ENCODE data around the gene LRMDA.

LRMDA gene

GRCh38 chr10:76051007-76051936 is 619.8 kb downstream of the LRMDA start:
- TF ChIP-seq MAX (IDR thresholded peaks at IDR 0.05): no peak

GRCh38 chr10:76052682-76053503 is 621.5 kb downstream of the LRMDA start:
- no peak for TF ChIP-seq RAD21 (IDR thresholded peaks at IDR 0.05; ENCODE audit: low read depth)
- TF ChIP-seq CREB1 (IDR thresholded peaks at IDR 0.05; ENCODE audit: low read depth): no peak
- TF ChIP-seq EGR1 (IDR thresholded peaks at IDR 0.05): no peak
- TF ChIP-seq USF1 (IDR thresholded peaks at IDR 0.05): no peak
- no peak for TF ChIP-seq FOXM1 (IDR thresholded peaks at IDR 0.05; ENCODE audit: borderline replicate concordance, low read depth)
- no peak for TF ChIP-seq NFIC (IDR thresholded peaks at IDR 0.05)
- TF ChIP-seq MAX (IDR thresholded peaks at IDR 0.05): no peak
- no peak for TF ChIP-seq TAF1 (IDR thresholded peaks at IDR 0.05; ENCODE audit: low read depth)
- TF ChIP-seq YY1 (IDR thresholded peaks at IDR 0.05; ENCODE audit: low read depth): no peak
- no peak for TF ChIP-seq EP300 (IDR thresholded peaks at IDR 0.05; ENCODE audit: borderline replicate concordance)
- TF ChIP-seq ZBTB7A (IDR thresholded peaks at IDR 0.05; ENCODE audit: low read depth): no peak
- TF ChIP-seq CEBPB (IDR thresholded peaks at IDR 0.05): no peak
- TF ChIP-seq TEAD4 (IDR thresholded peaks at IDR 0.05): no peak

- no peak for TF ChIP-seq EP300 (IDR thresholded peaks at IDR 0.05; ENCODE audit: borderline replicate concordance)
- TF ChIP-seq MAX (IDR thresholded peaks at IDR 0.05): no peak
These were observed 624.0 kb downstream of the LRMDA start for GRCh38 chr10:76055466-76055865.

- TF ChIP-seq CREB1 (IDR thresholded peaks at IDR 0.05; ENCODE audit: low read depth): no peak
- TF ChIP-seq RAD21 (IDR thresholded peaks at IDR 0.05; ENCODE audit: low read depth): no peak
- TF ChIP-seq FOXM1 (IDR thresholded peaks at IDR 0.05; ENCODE audit: borderline replicate concordance, low read depth): no peak
- TF ChIP-seq EP300 (IDR thresholded peaks at IDR 0.05; ENCODE audit: borderline replicate concordance): no peak
These were observed 624.5 kb downstream of the LRMDA start for GRCh38 chr10:76055963-76056362.

GRCh38 chr10:76066457-76066856 is 635.0 kb downstream of the LRMDA start:
- TF ChIP-seq YY1 (IDR thresholded peaks at IDR 0.05; ENCODE audit: low read depth) (no peak), EP300 (IDR thresholded peaks at IDR 0.05; ENCODE audit: borderline replicate concordance) (no peak), EGR1 (IDR thresholded peaks at IDR 0.05) (no peak), REST (IDR thresholded peaks at IDR 0.05; ENCODE audit: low read depth) (no peak), CEBPB (IDR thresholded peaks at IDR 0.05) (no peak), TCF12 (IDR thresholded peaks at IDR 0.05; ENCODE audit: low read depth) (no peak), TAF1 (IDR thresholded peaks at IDR 0.05; ENCODE audit: low read depth) (no peak), CREB1 (IDR thresholded peaks at IDR 0.05; ENCODE audit: low read depth) (no peak), USF1 (IDR thresholded peaks at IDR 0.05) (no peak), MAX (IDR thresholded peaks at IDR 0.05) (no peak), TEAD4 (IDR thresholded peaks at IDR 0.05) (no peak), ZBTB7A (IDR thresholded peaks at IDR 0.05; ENCODE audit: low read depth) (no peak), FOXM1 (IDR thresholded peaks at IDR 0.05; ENCODE audit: borderline replicate concordance, low read depth) (no peak)

GRCh38 chr10:76067447-76067846 is 636.0 kb downstream of the LRMDA start:
- no peak for TF ChIP-seq YY1 (IDR thresholded peaks at IDR 0.05; ENCODE audit: low read depth)
- no peak for TF ChIP-seq MAX (IDR thresholded peaks at IDR 0.05)
- no peak for TF ChIP-seq USF1 (IDR thresholded peaks at IDR 0.05)
- TF ChIP-seq CEBPB (IDR thresholded peaks at IDR 0.05): no peak
- TF ChIP-seq REST (IDR thresholded peaks at IDR 0.05; ENCODE audit: low read depth): no peak
- TF ChIP-seq TCF12 (IDR thresholded peaks at IDR 0.05; ENCODE audit: low read depth): no peak
- no peak for TF ChIP-seq NFIC (IDR thresholded peaks at IDR 0.05)
- TF ChIP-seq CREB1 (IDR thresholded peaks at IDR 0.05; ENCODE audit: low read depth): no peak
- no peak for TF ChIP-seq EGR1 (IDR thresholded peaks at IDR 0.05)
- TF ChIP-seq FOXM1 (IDR thresholded peaks at IDR 0.05; ENCODE audit: borderline replicate concordance, low read depth): no peak
- TF ChIP-seq EP300 (IDR thresholded peaks at IDR 0.05; ENCODE audit: borderline replicate concordance): no peak
- no peak for TF ChIP-seq RAD21 (IDR thresholded peaks at IDR 0.05; ENCODE audit: low read depth)
- no peak for TF ChIP-seq TAF1 (IDR thresholded peaks at IDR 0.05; ENCODE audit: low read depth)
- TF ChIP-seq TEAD4 (IDR thresholded peaks at IDR 0.05): no peak
- no peak for TF ChIP-seq ZBTB7A (IDR thresholded peaks at IDR 0.05; ENCODE audit: low read depth)

Measured in Ishikawa (cell line).